ENCODE results near the gene DRG2. TPM values are rescaled to one million over a fixed set of nuclear protein-coding genes. Genes with fewer than 3 reads are reported as not detected.

DRG2 gene
- polyA plus RNA-seq, 1 experiment = 31.5 TPM

- no peaks in the 10 kb centered on the region; the same call in 1 of the 2 replicates for H3K9me3 ChIP-seq (ENCODE audit: control insufficient read depth, insufficient read depth, low read length)
- no peak overlapping the region for H3K27ac ChIP-seq (ENCODE audit: low read depth, low read length)
- DNase-seq (ENCODE audit: low read depth, low spot score) = no peak
- ChIA-PET POLR2A (no interaction called here), CTCF (no interaction called here)
- TF ChIP-seq CTCF (IDR thresholded peaks at IDR 0.05; ENCODE audit: low read depth, low read length) = no peak
- H3K27me3 ChIP-seq (ENCODE audit: control insufficient read depth, insufficient read depth, low read length) = no peaks in the 10 kb centered on the region
- H3K4me3 ChIP-seq (ENCODE audit: low read depth, low read length) = no peak overlapping the region
These were observed 69.2 kb downstream of the DRG2 start for GRCh38 chr17:18156976-18157280.

Other genes starting within 250 kb of the DRG2 start
- 24.1 and 25.5 TPM in 2 replicates for gene TOM1L2, start 115.5 kb upstream of the DRG2 start, polyA plus RNA-seq (2011; rRNA removed)
- gene DRC3, start 115.1 kb upstream of the DRG2 start, polyA plus RNA-seq (2011; rRNA removed) = 0.52 and 0.77 TPM in 2 replicates
- gene ATPAF2, start 48.8 kb upstream of the DRG2 start, polyA plus RNA-seq (2011; rRNA removed) = 16.6 and 16.9 TPM in 2 replicates
- gene GID4, start 48.5 kb upstream of the DRG2 start, polyA plus RNA-seq (2011; rRNA removed) = 6.9 and 7.6 TPM in 2 replicates
- 0.19 and 0.32 TPM in 2 replicates for gene MYO15A, start 20.8 kb downstream of the DRG2 start, polyA plus RNA-seq (2011; rRNA removed)
- gene ALKBH5, start 95.9 kb downstream of the DRG2 start, polyA plus RNA-seq (2011; rRNA removed) = 57.6 and 59.9 TPM in 2 replicates
- gene LLGL1, start 137.7 kb downstream of the DRG2 start, polyA plus RNA-seq (2011; rRNA removed) = 27.1 and 41.9 TPM in 2 replicates
- gene FLII, start 170.8 kb downstream of the DRG2 start, polyA plus RNA-seq (2011; rRNA removed) = 192 and 235 TPM in 2 replicates
- gene MIEF2, start 172.7 kb downstream of the DRG2 start, polyA plus RNA-seq (2011; rRNA removed) = 5.9 and 7.1 TPM in 2 replicates
- 11.9 and 12.2 TPM in 2 replicates for gene TOP3A, start 227.0 kb downstream of the DRG2 start, polyA plus RNA-seq (2011; rRNA removed)
- 8.5 and 9.1 TPM in 2 replicates for gene SMCR8, start 227.3 kb downstream of the DRG2 start, polyA plus RNA-seq (2011; rRNA removed)